ENCODE data around the gene ALS2CL. TPM values are rescaled to one million over a fixed set of nuclear protein-coding genes. Genes with fewer than 3 reads are reported as not detected.

ALS2CL gene
- total and polyA plus RNA-seq, 4 experiments from 2014 or later, result 3.2 to 29.8 (median 16.5) TPM

- Histone ChIP-seq H3K9me3 (ENCODE audit: control insufficient read depth in 1 of 2, low read length in 2 of 2) (no peaks in the 10 kb centered on the region), H3K4me3 (ENCODE audit: low read length in 2 of 2) (no peak overlapping the region), H3K27me3 (ENCODE audit: insufficient read depth, low read length) (no peaks in the 10 kb centered on the region), H3K36me3 (ENCODE audit: insufficient read depth, low read length) (no peaks in the 10 kb centered on the region), H3K4me1 (ENCODE audit: insufficient read depth, low read length) (no peaks in the 10 kb centered on the region), H3K27ac (ENCODE audit: low read depth, low read length) (no peak overlapping the region)
- intact Hi-C loops (cut with micrococcal nuclease), result no loop called here
- DNase-seq, result peak in 1 of 5 donors; percentile 5
- H3K27ac Mint-ChIP-seq, result no peak overlapping the region
- H3K4me1 Mint-ChIP-seq, result no peaks in the 10 kb centered on the region
- no peak overlapping the region for H3K4me3 Mint-ChIP-seq
- H3K27me3 Mint-ChIP-seq, result no peaks in the 10 kb centered on the region
- ChIA-PET CTCF (ENCODE audit: partially characterized antibody) (no interaction called here), POLR2A (ENCODE audit: partially characterized antibody) (no interaction called here)
- H3K9me3 Mint-ChIP-seq, result no peaks in the 10 kb centered on the region
- H3K36me3 Mint-ChIP-seq, result peaks cover 16 to 27% of the 10 kb centered on the region in 2 donors
Observed at GRCh38 chr3:46681387-46681786, 12.1 kb downstream of the ALS2CL start.

GRCh38 chr3:46680298-46680826, 13.1 kb downstream of the ALS2CL start:
- H3K4me1 Mint-ChIP-seq, result no peaks in the 10 kb centered on the region
- DNase-seq, result no peak
- H3K27ac Mint-ChIP-seq, result peak overlapping the region in 2 of 7 donors; percentile 36 to 59
- no peaks in the 10 kb centered on the region for H3K9me3 Mint-ChIP-seq
- H3K9me3 ChIP-seq (ENCODE audit: control insufficient read depth in 1 of 2, low read length in 2 of 2), result no peaks in the 10 kb centered on the region
- H3K36me3 Mint-ChIP-seq, result peaks cover 16 to 25% of the 10 kb centered on the region in 2 donors
- intact Hi-C loops (cut with micrococcal nuclease), result no loop called here
- CTCF ChIA-PET (ENCODE audit: partially characterized antibody), result no interaction called here
- no peak overlapping the region for H3K4me3 Mint-ChIP-seq
- H3K27me3 ChIP-seq (ENCODE audit: insufficient read depth, low read length), result no peaks in the 10 kb centered on the region
- no peaks in the 10 kb centered on the region for H3K36me3 ChIP-seq (ENCODE audit: insufficient read depth, low read length)
- H3K4me3 ChIP-seq (ENCODE audit: low read length in 2 of 2), result no peak overlapping the region
- H3K4me1 ChIP-seq (ENCODE audit: insufficient read depth, low read length), result no peaks in the 10 kb centered on the region
- POLR2A ChIA-PET (ENCODE audit: partially characterized antibody), result interaction anchor here (1.0 kb wide), 1 partner anchor 11 kb away, joined by 3 read pairs; no protein-coding TSS in a partner anchor
- H3K27ac ChIP-seq (ENCODE audit: low read depth, low read length), result no peak overlapping the region
- no peaks in the 10 kb centered on the region for H3K27me3 Mint-ChIP-seq

GRCh38 chr3:46679681-46680080, 13.8 kb downstream of the ALS2CL start:
- Histone ChIP-seq H3K36me3 (ENCODE audit: insufficient read depth, low read length) (no peaks in the 10 kb centered on the region), H3K27me3 (ENCODE audit: insufficient read depth, low read length) (no peaks in the 10 kb centered on the region), H3K27ac (ENCODE audit: low read depth, low read length) (no peak overlapping the region), H3K4me3 (ENCODE audit: low read length in 2 of 2) (no peak overlapping the region), H3K4me1 (ENCODE audit: insufficient read depth, low read length) (no peaks in the 10 kb centered on the region), H3K9me3 (ENCODE audit: control insufficient read depth in 1 of 2, low read length in 2 of 2) (no peaks in the 10 kb centered on the region)
- POLR2A ChIA-PET (ENCODE audit: partially characterized antibody), result interaction anchor here (1.0 kb wide), 1 partner anchor 11 kb away, joined by 3 read pairs; no protein-coding TSS in a partner anchor
- Mint-ChIP-seq H3K36me3 (peaks cover 11 to 19% of the 10 kb centered on the region in 2 donors), H3K4me3 (no peak overlapping the region), H3K4me1 (no peaks in the 10 kb centered on the region), H3K27ac (peak overlapping the region in 3 of 7 donors; percentile 38 to 70 (median 42)), H3K9me3 (no peaks in the 10 kb centered on the region), H3K27me3 (no peaks in the 10 kb centered on the region)
- intact Hi-C loops (cut with micrococcal nuclease), result no loop called here
- no peak for DNase-seq
- CTCF ChIA-PET (ENCODE audit: partially characterized antibody), result no interaction called here

- H3K4me1 Mint-ChIP-seq, result no peaks in the 10 kb centered on the region
- H3K9me3 ChIP-seq (ENCODE audit: control insufficient read depth in 1 of 2, low read length in 2 of 2), result no peaks in the 10 kb centered on the region
- intact Hi-C loops (cut with micrococcal nuclease), result no loop called here
- DNase-seq, result no peak
- H3K27me3 Mint-ChIP-seq, result no peaks in the 10 kb centered on the region
- H3K9me3 Mint-ChIP-seq, result no peaks in the 10 kb centered on the region
- no peaks in the 10 kb centered on the region for H3K36me3 ChIP-seq (ENCODE audit: insufficient read depth, low read length)
- H3K27me3 ChIP-seq (ENCODE audit: insufficient read depth, low read length), result no peaks in the 10 kb centered on the region
- H3K4me1 ChIP-seq (ENCODE audit: insufficient read depth, low read length), result no peaks in the 10 kb centered on the region
- no peak overlapping the region for H3K27ac Mint-ChIP-seq
- CTCF ChIA-PET (ENCODE audit: partially characterized antibody), result no interaction called here
- H3K27ac ChIP-seq (ENCODE audit: low read depth, low read length), result no peak overlapping the region
- peaks cover 21 to 25% of the 10 kb centered on the region in 2 donors for H3K36me3 Mint-ChIP-seq
- POLR2A ChIA-PET (ENCODE audit: partially characterized antibody), result no interaction called here
- no peak overlapping the region for H3K4me3 Mint-ChIP-seq
- H3K4me3 ChIP-seq (ENCODE audit: low read length in 2 of 2), result no peak overlapping the region
Observed at GRCh38 chr3:46678280-46678679, 15.2 kb downstream of the ALS2CL start.

GRCh38 chr3:46677411-46677726, 16.1 kb downstream of the ALS2CL start:
- Mint-ChIP-seq H3K36me3 (peaks cover 21 to 22% of the 10 kb centered on the region in 2 donors), H3K4me3 (no peak overlapping the region), H3K27me3 (no peaks in the 10 kb centered on the region), H3K27ac (peak overlapping the region in 1 of 7 donors; percentile 23), H3K9me3 (no peaks in the 10 kb centered on the region), H3K4me1 (no peaks in the 10 kb centered on the region)
- H3K36me3 ChIP-seq (ENCODE audit: insufficient read depth, low read length), result no peaks in the 10 kb centered on the region
- H3K4me3 ChIP-seq (ENCODE audit: low read length in 2 of 2), result no peak overlapping the region
- intact Hi-C loops (cut with micrococcal nuclease), result no loop called here
- no peaks in the 10 kb centered on the region for H3K9me3 ChIP-seq (ENCODE audit: control insufficient read depth in 1 of 2, low read length in 2 of 2)
- no peak for DNase-seq
- CTCF ChIA-PET (ENCODE audit: partially characterized antibody), result no interaction called here
- POLR2A ChIA-PET (ENCODE audit: partially characterized antibody), result no interaction called here
- no peaks in the 10 kb centered on the region for H3K27me3 ChIP-seq (ENCODE audit: insufficient read depth, low read length)
- H3K27ac ChIP-seq (ENCODE audit: low read depth, low read length), result no peak overlapping the region
- no peaks in the 10 kb centered on the region for H3K4me1 ChIP-seq (ENCODE audit: insufficient read depth, low read length)

GRCh38 chr3:46676601-46677410, 16.7 kb downstream of the ALS2CL start:
- Mint-ChIP-seq H3K4me1 (no peaks in the 10 kb centered on the region), H3K36me3 (peaks cover 18% of the 10 kb centered on the region in 2 donors), H3K4me3 (no peak overlapping the region), H3K27ac (no peak overlapping the region), H3K27me3 (no peaks in the 10 kb centered on the region), H3K9me3 (no peaks in the 10 kb centered on the region)
- ChIA-PET POLR2A (ENCODE audit: partially characterized antibody) (no interaction called here), CTCF (ENCODE audit: partially characterized antibody) (no interaction called here)
- intact Hi-C loops (cut with micrococcal nuclease), result no loop called here
- Histone ChIP-seq H3K4me3 (ENCODE audit: low read length in 2 of 2) (no peak overlapping the region), H3K4me1 (ENCODE audit: insufficient read depth, low read length) (no peaks in the 10 kb centered on the region), H3K9me3 (ENCODE audit: control insufficient read depth in 1 of 2, low read length in 2 of 2) (no peaks in the 10 kb centered on the region), H3K27ac (ENCODE audit: low read depth, low read length) (no peak overlapping the region), H3K27me3 (ENCODE audit: insufficient read depth, low read length) (no peaks in the 10 kb centered on the region), H3K36me3 (ENCODE audit: insufficient read depth, low read length) (no peaks in the 10 kb centered on the region)
- DNase-seq, result no peak

- no peaks in the 10 kb centered on the region for H3K9me3 Mint-ChIP-seq
- peaks cover 18 to 20% of the 10 kb centered on the region in 2 donors for H3K36me3 Mint-ChIP-seq
- Histone ChIP-seq H3K4me3 (ENCODE audit: low read length in 2 of 2) (no peak overlapping the region), H3K27me3 (ENCODE audit: insufficient read depth, low read length) (no peaks in the 10 kb centered on the region), H3K4me1 (ENCODE audit: insufficient read depth, low read length) (no peaks in the 10 kb centered on the region), H3K36me3 (ENCODE audit: insufficient read depth, low read length) (no peaks in the 10 kb centered on the region), H3K9me3 (ENCODE audit: control insufficient read depth in 1 of 2, low read length in 2 of 2) (no peaks in the 10 kb centered on the region), H3K27ac (ENCODE audit: low read depth, low read length) (no peak overlapping the region)
- DNase-seq, result no peak
- H3K4me1 Mint-ChIP-seq, result no peaks in the 10 kb centered on the region
- ChIA-PET POLR2A (ENCODE audit: partially characterized antibody) (no interaction called here), CTCF (ENCODE audit: partially characterized antibody) (no interaction called here)
- H3K27ac Mint-ChIP-seq, result no peak overlapping the region
- H3K27me3 Mint-ChIP-seq, result no peaks in the 10 kb centered on the region
- intact Hi-C loops (cut with micrococcal nuclease), result no loop called here
- H3K4me3 Mint-ChIP-seq, result peak overlapping the region in 1 of 8 donors; percentile 3
Observed at GRCh38 chr3:46675843-46676567, 17.5 kb downstream of the ALS2CL start.

All from CD4-positive, alpha-beta memory T cell (primary cell).